Spinal cord (tissue), 10 donors: Measurements from ENCODE around the gene RAB5A. TPM values are rescaled to one million over a fixed set of nuclear protein-coding genes. Genes with fewer than 3 reads are reported as not detected.
"Not testable (repeated sequence)": the region's sequence is repeated elsewhere in the genome, so short reads cannot be mapped to it uniquely, and the experiment has no call there.

Source experiments
- DNase-seq, 6 donors: peaks; one replicate each; pipeline versions ENCODE4 v3.0.0 to v3.0.0-alpha.2; 2013 to 2015; ENCODE audit warnings: low spot score in 6 of 6, low read depth in 4 of 6
- H3K27ac ChIP-seq: one replicate; pipeline ENCODE4 v1.5.1; 2013; ENCODE audit warnings: low read depth, low read length, control low read depth
- H3K27me3 ChIP-seq: one replicate; pipeline ENCODE4 v1.6.1; 2013; ENCODE audit warnings: low read length; ENCODE audit not compliant: control insufficient read depth, insufficient read depth
- H3K36me3 ChIP-seq: one replicate; pipeline ENCODE4 v1.6.1; 2013; ENCODE audit warnings: low read length; ENCODE audit not compliant: control insufficient read depth, insufficient read depth
- H3K4me1 ChIP-seq: one replicate; pipeline ENCODE4 v1.6.1; 2013; ENCODE audit warnings: low read length; ENCODE audit not compliant: control insufficient read depth, insufficient read depth
- H3K4me3 ChIP-seq: one replicate; pipeline ENCODE4 v1.5.1; 2013; ENCODE audit warnings: low read depth, low read length, control low read depth
- H3K9me3 ChIP-seq: one replicate; pipeline ENCODE4 v1.6.1; 2013; ENCODE audit warnings: low read length; ENCODE audit not compliant: control insufficient read depth, insufficient read depth
- WGBS: methylation state at CpG from one replicate; pipeline ENCODE4 v1.1.5; 2013; ENCODE audit warnings: missing lambda C conversion rate; ENCODE audit not compliant: insufficient coverage; 5-methylcytosine and 5-hydroxymethylcytosine counted together
- polyA plus RNA-seq, 2 donors: library from polyadenylated mRNA; unstranded; fragments of 120-200 nt; gene quantifications; one replicate each; pipeline ENCODE4 v1.2.1, GENCODE V29; 2013; ENCODE audit not compliant: insufficient read length in 2 of 2
- total RNA-seq, 2 donors: library from RNA; depleted of rRNA in 1 of 2; stranded (reverse); fragments of 120-200 nt in 1 of 2; fragments of >200 nt in 1 of 2; gene quantifications; one replicate each; pipeline versions ENCODE4 v1.2.3 to v1.2.4, GENCODE V29; 2013 to 2014
- donor health status: healthy.

Gene RAB5A
- total and polyA plus RNA-seq, 4 donors: 65.0 to 118 (median 101) TPM

DNA sequence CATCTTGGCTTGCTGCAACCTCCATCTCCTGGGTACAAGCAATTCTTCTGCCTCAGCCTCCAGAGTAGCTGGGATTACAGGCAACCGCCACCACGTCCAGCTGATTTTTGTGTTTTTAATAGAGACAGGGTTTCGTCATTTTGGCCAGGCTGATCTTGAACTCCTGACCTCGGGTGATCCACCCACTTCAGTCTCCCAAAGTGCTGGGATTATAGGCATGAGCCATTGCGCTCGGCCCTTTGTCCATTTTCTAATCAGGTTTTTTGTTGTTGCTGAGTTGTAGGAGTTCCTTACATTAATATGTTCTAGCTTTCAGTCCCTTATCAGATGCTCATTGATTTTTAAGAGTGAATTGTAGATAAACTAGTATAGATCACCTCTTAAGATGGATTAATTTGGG, 20.3 kb downstream of the RAB5A start:
- WGBS: 86% methylated on average over 3 of the region's 6 CpGs
- Histone ChIP-seq H3K36me3 (no peaks in the 10 kb centered on the region), H3K9me3 (no peaks in the 10 kb centered on the region), H3K27ac (no peak overlapping the region), H3K4me3 (no peak overlapping the region), H3K27me3 (no peaks in the 10 kb centered on the region), H3K4me1 (no peaks in the 10 kb centered on the region)
- DNase-seq: no peak

DNA sequence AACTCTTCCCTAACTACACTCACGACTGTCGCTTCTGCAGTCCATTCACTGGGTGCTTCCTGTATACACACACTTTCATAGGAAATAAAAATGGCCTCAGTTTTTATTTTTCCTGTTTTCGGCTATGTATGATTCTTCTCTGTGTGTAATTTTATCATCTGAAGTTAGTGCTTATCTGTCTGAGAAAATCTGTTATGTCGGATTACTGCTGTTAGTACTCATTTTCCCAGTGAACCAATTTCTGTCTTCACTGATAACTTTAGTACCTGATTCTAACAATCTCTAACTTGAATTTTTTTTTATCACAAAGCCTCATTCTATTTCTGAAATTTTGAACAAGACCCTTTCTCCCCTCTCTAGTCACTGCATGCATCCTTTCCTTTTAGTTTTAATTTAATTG, 20.9 kb downstream of the RAB5A start:
- no peaks in the 10 kb centered on the region for H3K27me3 ChIP-seq
- no peak for DNase-seq
- no peaks in the 10 kb centered on the region for H3K4me1 ChIP-seq
- no peaks in the 10 kb centered on the region for H3K9me3 ChIP-seq
- no peak overlapping the region for H3K4me3 ChIP-seq
- WGBS: no CpG with 5 or more reads among the region's 4 CpGs
- no peaks in the 10 kb centered on the region for H3K36me3 ChIP-seq
- H3K27ac ChIP-seq: no peak overlapping the region

DNA sequence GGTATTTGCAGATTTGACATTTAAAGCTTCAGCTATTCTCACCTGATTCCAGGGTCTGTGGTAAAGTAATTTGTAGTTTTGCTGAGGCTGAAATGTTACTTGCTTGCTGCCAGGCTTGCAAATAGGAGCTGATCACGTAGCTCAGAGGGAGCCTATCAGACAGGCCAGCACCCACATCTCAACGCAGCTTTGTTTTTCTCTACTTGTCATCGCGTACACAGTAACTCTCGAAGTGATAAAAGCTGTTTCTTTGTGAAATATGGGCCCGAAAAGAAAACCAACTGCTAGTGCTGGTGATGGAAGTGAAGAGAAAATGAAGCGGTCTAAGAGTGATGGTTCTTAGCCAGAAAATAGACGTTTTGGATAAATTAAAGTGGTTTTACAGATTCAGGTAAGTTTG, 23.4 kb downstream of the RAB5A start:
- no peaks in the 10 kb centered on the region for H3K27me3 ChIP-seq
- H3K4me1 ChIP-seq: no peaks in the 10 kb centered on the region
- no peaks in the 10 kb centered on the region for H3K9me3 ChIP-seq
- H3K27ac ChIP-seq: no peak overlapping the region
- no peak overlapping the region for H3K4me3 ChIP-seq
- DNase-seq: peak in 1 of 6 donors; percentile 43
- H3K36me3 ChIP-seq: peaks cover 3% of the 10 kb centered on the region
- 94% methylated on average over 3 of the region's 8 CpGs for WGBS

DNA sequence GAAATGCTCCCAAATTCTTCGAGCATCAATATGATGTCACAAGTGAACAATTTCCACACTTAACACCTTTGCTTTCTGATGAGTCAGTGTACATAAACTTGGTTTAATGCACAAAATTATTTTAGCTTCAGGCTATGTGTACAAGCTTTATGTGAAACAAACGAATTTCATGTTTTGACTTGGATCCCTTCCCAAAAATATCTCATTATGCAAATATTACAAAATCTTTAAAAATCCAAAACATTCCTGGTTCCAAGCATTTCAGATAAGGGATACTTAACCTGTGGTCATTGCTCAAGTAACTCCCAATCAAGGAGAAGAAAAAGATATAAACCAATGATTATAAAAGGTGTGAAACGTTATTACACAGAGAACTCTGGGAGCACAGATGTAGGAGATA, 25.2 kb downstream of the RAB5A start:
- H3K4me1 ChIP-seq: no peaks in the 10 kb centered on the region
- no peak overlapping the region for H3K27ac ChIP-seq
- H3K27me3 ChIP-seq: no peaks in the 10 kb centered on the region
- H3K4me3 ChIP-seq: no peak overlapping the region
- H3K36me3 ChIP-seq: peaks cover 12% of the 10 kb centered on the region
- H3K9me3 ChIP-seq: no peaks in the 10 kb centered on the region
- 57% methylated on average over 1 of the region's 3 CpGs for WGBS
- no peak for DNase-seq

DNA sequence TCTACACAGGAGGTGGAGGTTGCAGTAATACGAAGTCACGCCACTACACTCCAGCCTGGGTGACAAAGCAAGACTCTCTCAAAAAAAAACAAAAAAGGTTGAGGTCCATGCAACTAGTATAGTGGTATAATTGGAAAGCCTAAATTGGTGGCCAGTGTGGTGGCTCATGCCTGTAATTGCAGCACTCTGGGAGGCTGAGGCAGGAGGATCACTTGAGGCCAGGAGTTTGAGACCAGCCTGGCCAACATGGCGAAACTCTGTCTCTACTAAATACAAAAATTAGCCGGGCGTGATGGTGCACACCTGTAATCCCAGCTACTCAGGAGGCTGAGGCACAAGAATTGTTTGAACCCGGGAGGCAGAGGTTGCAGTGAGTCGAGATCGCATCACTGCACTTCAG, 42.0 kb downstream of the RAB5A start:
- DNase-seq, H3K27me3 ChIP-seq, H3K27ac ChIP-seq, H3K4me3 ChIP-seq, H3K36me3 ChIP-seq, H3K9me3 ChIP-seq, H3K4me1 ChIP-seq: not testable (repeated sequence)
- WGBS: 94% methylated on average over 6 of the region's 8 CpGs

DNA sequence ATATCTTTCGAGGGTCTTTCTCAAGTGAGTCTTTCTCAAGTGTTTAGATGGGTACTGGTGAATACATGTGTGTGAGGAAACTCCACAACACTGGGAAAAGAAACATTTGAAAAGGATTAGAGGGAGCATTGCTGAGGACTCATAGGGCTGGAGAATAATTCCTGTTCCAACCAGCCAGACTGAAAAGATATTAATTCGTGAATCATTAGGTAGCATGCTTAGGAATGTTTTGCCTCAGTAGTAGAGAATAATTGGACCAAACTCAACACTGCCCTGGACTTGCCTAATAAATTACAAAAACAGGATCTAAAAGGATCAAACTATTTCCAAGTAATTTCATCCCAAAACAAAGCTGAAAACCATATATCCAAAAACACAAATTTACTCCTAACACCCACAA, 47.9 kb downstream of the RAB5A start:
- no peaks in the 10 kb centered on the region for H3K36me3 ChIP-seq

DNA sequence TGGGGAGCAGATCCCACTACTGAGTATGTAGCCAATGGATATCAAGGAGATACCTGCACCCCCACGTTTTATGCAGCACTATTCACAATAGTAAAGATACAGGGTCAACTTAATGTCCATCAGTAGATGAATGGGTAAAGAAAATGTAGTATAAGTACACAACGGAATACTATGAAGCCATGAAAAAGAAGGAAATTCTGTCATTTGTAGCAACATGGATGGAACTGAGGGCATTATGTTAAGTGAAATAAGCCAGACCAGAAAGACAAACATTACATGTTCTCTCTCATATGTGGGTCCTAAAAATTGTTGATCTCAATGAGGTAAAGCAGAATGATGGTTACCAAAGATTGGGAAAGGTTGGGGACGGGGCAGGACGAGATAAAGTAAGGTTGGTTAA, 50.6 kb downstream of the RAB5A start:
- no peak for DNase-seq
- Histone ChIP-seq H3K27me3 (no peaks in the 10 kb centered on the region), H3K36me3 (no peaks in the 10 kb centered on the region), H3K27ac (no peak overlapping the region), H3K9me3 (no peaks in the 10 kb centered on the region), H3K4me3 (no peak overlapping the region), H3K4me1 (no peaks in the 10 kb centered on the region)
- 100% methylated on average over 2 of the region's 4 CpGs for WGBS

More for the DNA sequence above, 47.9 kb downstream of the RAB5A start:
- WGBS: 100% methylated on average over 1 of the region's 2 CpGs
- Histone ChIP-seq H3K27me3 (no peaks in the 10 kb centered on the region), H3K9me3 (no peaks in the 10 kb centered on the region), H3K4me1 (no peaks in the 10 kb centered on the region), H3K27ac (no peak overlapping the region), H3K4me3 (no peak overlapping the region)
- DNase-seq: no peak

DNA sequence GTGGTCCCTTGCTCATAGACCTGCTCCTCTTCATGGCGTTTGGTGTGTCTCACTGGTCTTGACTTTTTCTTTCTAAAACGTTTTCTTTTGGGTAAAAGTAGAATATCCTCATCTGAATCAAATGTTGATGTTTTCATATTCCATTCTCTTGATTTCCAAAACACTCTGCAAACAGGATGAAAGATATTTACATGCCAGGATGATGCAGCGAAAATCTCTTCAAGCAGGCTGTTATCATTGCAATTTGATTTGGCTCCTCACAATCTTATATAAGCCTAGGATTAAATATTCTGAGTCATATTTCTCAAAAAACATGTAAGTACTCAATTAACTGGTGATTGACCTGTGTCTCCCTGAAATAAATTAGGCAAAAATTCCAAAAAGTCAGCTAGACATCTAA, 55.0 kb downstream of the RAB5A start:
- Histone ChIP-seq H3K9me3 (no peaks in the 10 kb centered on the region), H3K4me1 (no peaks in the 10 kb centered on the region), H3K27ac (no peak overlapping the region), H3K4me3 (no peak overlapping the region), H3K27me3 (no peaks in the 10 kb centered on the region), H3K36me3 (no peaks in the 10 kb centered on the region)
- no peak for DNase-seq
- WGBS: 100% methylated on average over 1 of the region's 3 CpGs

DNA sequence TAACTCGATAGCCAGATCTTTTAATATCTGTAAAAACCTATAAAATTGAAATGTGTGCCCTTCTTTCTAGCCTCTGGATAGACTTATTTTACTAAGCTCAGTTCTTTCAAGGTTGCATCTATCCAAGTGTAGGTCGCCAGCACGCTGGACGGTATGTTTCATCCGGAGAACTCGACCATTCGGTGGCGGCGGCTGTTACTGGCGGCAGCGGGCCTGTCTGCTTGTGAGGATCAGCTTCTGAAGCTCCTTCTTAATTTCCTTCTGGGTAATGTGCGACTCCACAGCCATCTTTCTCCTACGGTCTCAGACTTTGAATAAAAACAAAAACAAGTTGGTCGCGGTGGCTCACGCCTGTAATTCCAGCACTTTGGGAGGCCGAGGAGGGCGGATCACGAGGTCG, 61.1 kb downstream of the RAB5A start:
- Histone ChIP-seq H3K27ac (no peak overlapping the region), H3K4me1 (no peaks in the 10 kb centered on the region), H3K4me3 (no peak overlapping the region), H3K36me3 (no peaks in the 10 kb centered on the region), H3K27me3 (no peaks in the 10 kb centered on the region), H3K9me3 (no peaks in the 10 kb centered on the region)
- DNase-seq: no peak
- 97% methylated on average over 14 of the region's 20 CpGs for WGBS

DNA sequence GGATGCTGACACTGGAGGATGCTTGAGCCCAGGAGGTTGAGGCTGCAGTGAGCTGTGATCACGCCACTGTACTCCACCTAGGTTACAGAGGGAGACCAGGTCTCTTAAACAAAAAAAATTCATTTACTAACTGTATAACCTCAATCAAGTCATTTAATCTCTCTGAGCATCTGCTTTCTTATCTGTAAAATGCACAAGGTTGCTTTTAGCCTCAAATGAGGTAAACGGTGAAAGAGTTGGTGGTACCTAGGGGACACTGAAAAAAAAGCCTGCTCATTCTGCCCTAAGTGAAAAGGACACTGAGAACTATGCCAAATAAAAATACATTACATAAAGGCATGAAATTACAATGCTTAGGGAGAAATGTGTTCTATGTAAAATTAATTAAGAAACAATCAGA, 61.7 kb downstream of the RAB5A start:
- Histone ChIP-seq H3K9me3 (no peaks in the 10 kb centered on the region), H3K27ac (no peak overlapping the region), H3K4me3 (no peak overlapping the region), H3K4me1 (no peaks in the 10 kb centered on the region), H3K27me3 (no peaks in the 10 kb centered on the region), H3K36me3 (no peaks in the 10 kb centered on the region)
- DNase-seq: no peak
- WGBS: 88% methylated on average over 1 of the region's 2 CpGs
